Measurements from ENCODE around the gene SPON2.

The SPON2 gene

GRCh38 chr4:1194010-1194900, 21.9 kb upstream of the SPON2 start:
- no peak for DNase-seq

- DNase-seq, result no peak
These were observed 21.0 kb upstream of the SPON2 start for GRCh38 chr4:1193206-1194009.

GRCh38 chr4:1192493-1193205, 20.3 kb upstream of the SPON2 start:
- no peak for DNase-seq

GRCh38 chr4:1192091-1192492, 19.7 kb upstream of the SPON2 start:
- DNase-seq, result no peak

GRCh38 chr4:1191621-1192020, 19.2 kb upstream of the SPON2 start:
- no peak for DNase-seq

- no peak for DNase-seq
These were observed 14.8 kb upstream of the SPON2 start for GRCh38 chr4:1187182-1187581.

GRCh38 chr4:1183985-1184773, 11.8 kb upstream of the SPON2 start:
- DNase-seq, result no peak

GRCh38 chr4:1182313-1182712, 9.9 kb upstream of the SPON2 start:
- DNase-seq, result no peak

GRCh38 chr4:1180663-1181062, 8.3 kb upstream of the SPON2 start:
- DNase-seq, result no peak

- DNase-seq, result no peak
These were observed 7.6 kb upstream of the SPON2 start for GRCh38 chr4:1179976-1180375.

GRCh38 chr4:1179089-1179441, 6.7 kb upstream of the SPON2 start:
- DNase-seq, result no peak

- DNase-seq, result no peak
These were observed 6.1 kb upstream of the SPON2 start for GRCh38 chr4:1178300-1179088.

- no peak for DNase-seq
These were observed 5.1 kb upstream of the SPON2 start for GRCh38 chr4:1177274-1178141.

GRCh38 chr4:1176398-1177273, 4.3 kb upstream of the SPON2 start:
- DNase-seq, result no peak

GRCh38 chr4:1175635-1176229, 3.3 kb upstream of the SPON2 start:
- DNase-seq, result no peak

GRCh38 chr4:1174941-1175634, 2.7 kb upstream of the SPON2 start:
- no peak for DNase-seq

- no peak for DNase-seq
These were observed 781 bp upstream of the SPON2 start for GRCh38 chr4:1172971-1173757.
